Measurements from ENCODE around the gene AFAP1L1.

AFAP1L1 gene

DNA sequence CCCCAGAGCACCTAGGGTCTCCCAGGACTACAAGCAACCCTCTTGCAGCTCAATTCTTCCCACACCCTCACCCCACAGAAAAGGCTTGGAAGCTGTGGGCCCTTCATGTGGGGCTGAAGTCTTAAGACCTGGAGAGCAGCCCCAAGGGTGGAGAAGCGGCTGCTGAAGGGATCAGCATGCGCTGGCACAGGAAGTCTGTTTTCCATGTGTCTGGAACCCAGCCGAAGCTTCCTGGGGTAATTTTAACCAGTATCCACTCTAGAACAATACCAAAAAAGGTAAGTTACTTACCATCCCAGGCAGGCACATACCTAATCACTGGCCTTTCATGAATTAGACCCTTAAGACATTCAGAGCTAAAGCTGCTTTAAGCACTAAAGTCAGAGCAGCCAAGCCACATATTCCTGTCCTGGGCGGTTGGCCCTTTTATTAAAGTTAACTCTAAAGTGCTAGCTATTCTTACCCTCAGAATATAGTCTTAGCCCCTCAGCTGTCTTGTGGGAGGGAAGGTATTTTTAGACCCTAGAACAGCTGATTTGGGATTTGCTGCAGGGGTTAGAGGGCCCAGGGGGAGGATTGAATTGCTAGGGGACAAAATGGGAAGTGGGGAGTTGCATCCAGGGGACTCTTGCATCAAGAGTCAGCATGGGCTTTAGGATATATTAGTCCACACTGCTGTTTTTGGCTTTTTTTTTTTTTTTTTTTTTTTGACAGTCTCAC, 100.6 kb downstream of the AFAP1L1 start:
- DNase-seq (ENCODE audit: low read depth, low spot score): no peak

GRCh38 chr5:149372932-149373331, 101.3 kb downstream of the AFAP1L1 start:
- no peak for DNase-seq (ENCODE audit: low read depth, low spot score)

GRCh38 chr5:149374303-149374702, 102.6 kb downstream of the AFAP1L1 start:
- no peak for DNase-seq (ENCODE audit: low read depth, low spot score)

- DNase-seq (ENCODE audit: low read depth, low spot score): no peak
Measured at GRCh38 chr5:149374801-149375200, 103.1 kb downstream of the AFAP1L1 start.

GRCh38 chr5:149375434-149375833, 103.8 kb downstream of the AFAP1L1 start:
- DNase-seq (ENCODE audit: low read depth, low spot score): no peak

DNA sequence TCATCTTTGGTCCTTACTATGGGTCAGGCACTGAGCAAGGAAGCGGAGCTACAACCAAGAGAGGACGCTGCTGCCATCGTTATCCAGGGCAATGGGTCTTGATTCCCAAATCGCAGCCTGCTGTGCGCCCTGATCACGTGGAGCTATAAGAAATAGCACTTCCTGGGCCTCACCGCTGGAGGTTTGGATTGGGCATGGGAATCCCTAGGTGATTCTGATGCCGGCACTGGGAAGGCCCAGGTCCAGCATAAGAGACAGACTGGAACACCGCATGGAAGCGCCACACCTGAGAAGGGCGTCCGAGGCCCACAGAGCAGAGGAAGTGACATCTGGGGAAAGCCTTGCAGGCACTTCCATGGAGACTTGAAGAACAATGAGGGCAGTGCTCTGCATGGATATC, 104.4 kb downstream of the AFAP1L1 start:
- DNase-seq (ENCODE audit: low read depth, low spot score): no peak

DNA sequence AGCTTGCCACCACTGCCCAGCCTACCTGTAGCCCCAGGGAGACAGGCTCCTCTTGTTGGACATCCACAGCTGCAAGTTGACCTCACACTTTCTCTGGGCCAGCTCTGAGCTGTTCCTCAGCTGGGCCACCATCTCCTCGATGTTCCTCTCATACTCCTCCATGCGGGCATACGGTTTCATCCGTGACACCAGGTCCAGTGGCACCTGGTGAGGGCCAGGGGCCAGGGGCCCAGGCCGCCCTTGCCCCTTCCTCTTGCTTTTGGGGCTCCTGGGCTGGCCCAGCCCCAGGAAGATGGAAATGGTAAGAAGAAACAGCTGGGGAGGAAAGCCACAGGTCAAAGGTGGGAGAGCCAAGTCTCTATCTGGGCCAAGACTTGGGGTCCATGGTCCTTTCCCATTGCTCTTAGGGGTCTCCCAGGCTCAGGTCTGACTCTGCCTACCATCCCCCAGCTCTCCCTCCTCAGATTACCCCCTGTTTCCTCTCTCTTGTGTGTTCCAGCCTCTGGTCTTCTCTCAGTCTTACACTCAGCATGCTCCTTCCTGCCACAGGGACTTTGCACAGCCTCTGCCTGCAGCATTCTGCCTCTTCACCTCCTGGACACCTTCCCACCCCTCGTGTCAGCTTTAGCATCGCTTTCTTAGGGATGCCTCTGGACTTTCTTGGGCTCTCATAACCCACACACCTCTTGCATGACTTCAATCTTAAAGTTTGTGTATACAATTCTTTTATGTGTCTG, 105.2 kb downstream of the AFAP1L1 start:
- DNase-seq (ENCODE audit: low read depth, low spot score): no peak

DNA sequence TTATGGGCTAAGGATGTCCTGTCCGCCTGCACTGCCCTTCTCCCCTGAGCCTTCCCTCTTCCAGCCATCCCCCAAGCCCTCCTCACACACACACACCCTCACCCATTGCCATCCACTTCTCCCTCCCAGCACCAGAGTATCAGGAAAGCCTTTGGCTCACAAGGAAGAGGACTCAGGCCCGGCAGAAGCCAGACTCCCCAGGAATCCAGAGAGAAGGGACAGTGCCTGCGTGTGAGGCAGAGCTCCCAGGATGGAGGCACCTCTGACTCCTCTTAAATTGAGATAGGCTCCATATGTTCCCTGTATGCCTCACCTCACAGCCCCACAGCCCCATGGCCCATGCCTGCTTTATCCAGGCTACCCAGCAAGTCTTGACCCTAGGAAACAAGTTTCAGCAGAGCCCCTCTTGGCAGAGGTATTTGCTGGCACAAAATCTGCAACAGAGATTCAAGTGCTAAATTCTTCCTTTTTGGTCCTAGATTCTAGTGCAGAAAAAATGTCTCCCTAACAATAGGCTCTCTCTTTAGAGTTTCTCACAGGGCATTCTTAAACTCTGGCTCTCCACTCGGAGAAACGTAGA, 106.7 kb downstream of the AFAP1L1 start:
- DNase-seq (ENCODE audit: low read depth, low spot score): no peak

DNA sequence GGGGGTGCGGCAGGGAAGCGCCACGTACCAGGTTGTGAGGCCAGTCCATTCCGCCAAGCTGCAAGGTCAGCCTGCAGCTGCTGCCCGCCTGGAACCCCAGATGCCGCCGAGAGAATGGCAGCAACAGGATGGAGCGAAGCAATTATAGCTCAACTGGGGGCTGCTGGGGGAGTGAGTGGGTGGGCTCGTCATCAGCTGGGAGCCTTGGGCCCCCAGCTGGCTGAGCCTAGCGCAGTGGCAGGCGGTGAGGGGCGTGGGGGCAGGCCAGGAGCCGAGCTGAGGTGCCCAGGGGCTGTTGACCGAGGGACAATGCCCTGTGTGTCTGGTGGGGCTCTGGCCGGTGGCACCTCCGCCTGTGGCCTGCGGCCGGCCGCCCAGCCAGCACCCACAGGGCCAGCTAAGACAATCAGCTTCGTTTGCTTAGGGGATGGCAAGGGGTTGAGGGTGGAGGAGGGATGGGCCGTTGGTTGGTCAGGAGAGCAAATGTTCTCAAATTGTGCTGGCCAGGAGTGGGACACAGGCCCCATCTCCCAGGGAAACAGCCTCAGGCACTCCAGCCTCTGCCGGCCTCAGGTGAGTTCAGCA, 107.6 kb downstream of the AFAP1L1 start, which contains the start of gene IL17B:
Gene IL17B, minus strand, starts transcription at position 116 of the 585 bp plus-strand sequence. Its CDS starts 67 bp downstream, at position 49.
- DNase-seq (ENCODE audit: low read depth, low spot score): no peak

GRCh38 chr5:149379818-149380374, 108.2 kb downstream of the AFAP1L1 start:
- DNase-seq (ENCODE audit: low read depth, low spot score): no peak

DNA sequence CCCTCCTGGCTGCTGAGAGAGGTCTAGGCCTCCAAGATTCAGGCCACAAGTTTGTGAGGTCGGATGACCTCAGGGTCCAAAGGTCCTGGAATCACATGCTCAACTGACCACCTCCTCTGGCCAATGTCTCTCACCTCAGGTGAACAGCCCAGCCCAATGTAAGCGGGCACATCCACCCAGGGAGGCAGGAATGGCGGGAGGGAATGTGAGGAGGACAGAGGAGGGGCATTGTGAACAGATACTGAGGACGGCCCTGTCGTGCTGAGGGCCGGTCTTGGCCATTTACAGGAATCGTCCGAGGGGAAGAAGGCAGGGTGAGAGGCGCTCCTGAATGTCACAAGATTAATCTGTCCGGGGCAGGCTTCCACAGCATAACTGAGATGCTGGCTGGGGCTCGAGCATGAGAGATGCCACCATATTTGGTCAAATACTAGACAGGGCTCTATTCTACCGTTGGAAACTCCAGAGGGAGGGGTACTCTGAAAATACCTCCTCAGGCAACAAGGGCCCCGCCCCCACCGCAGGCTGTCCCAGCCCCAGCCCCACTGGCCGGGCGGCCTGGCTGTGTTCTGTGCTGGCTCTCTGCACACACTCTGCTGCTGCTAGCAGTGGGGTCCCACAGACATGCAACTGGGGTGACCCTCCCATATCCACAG, 108.9 kb downstream of the AFAP1L1 start:
- no peak for DNase-seq (ENCODE audit: low read depth, low spot score)

- no peak for DNase-seq (ENCODE audit: low read depth, low spot score)
Measured at GRCh38 chr5:149381261-149381985, 109.8 kb downstream of the AFAP1L1 start.

- DNase-seq (ENCODE audit: low read depth, low spot score): peak; percentile 61
Measured at GRCh38 chr5:149381986-149382338, 110.3 kb downstream of the AFAP1L1 start.

DNA sequence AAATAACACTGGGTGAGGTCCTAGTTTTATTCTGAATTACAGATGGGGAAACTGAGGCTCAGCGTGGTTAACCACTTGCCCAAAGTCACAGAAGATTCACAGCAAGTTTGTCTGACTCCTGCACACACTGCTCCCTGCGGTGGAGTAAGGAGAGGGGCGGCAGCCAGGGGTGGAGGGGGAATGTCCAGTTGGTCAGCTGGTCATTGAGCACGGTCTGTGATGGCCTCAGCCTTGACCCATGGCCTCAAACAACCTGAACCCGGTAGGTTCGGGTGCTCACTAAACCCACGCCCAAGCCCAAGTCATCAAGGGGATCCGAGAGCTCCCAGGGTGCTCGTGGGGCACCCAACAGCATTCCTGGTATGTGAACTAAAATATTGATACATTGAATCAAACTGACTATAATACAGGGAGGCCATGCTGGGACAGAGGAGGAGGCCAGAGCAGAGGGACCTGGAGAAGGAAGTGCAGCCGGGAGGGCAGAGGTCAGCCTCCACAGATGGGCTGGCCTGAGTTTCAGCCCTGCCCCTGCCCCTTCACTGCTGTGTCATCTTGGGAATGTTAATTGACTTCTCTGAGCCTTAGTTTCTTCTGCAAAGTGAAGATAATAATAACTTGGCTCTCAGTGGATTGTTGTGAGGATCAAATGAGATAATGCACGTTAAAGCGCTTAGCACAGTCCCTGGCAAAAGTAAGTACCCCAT, 111.0 kb downstream of the AFAP1L1 start:
- no peak for DNase-seq (ENCODE audit: low read depth, low spot score)

GRCh38 chr5:149383399-149383798, 111.7 kb downstream of the AFAP1L1 start:
- no peak for DNase-seq (ENCODE audit: low read depth, low spot score)

DNA sequence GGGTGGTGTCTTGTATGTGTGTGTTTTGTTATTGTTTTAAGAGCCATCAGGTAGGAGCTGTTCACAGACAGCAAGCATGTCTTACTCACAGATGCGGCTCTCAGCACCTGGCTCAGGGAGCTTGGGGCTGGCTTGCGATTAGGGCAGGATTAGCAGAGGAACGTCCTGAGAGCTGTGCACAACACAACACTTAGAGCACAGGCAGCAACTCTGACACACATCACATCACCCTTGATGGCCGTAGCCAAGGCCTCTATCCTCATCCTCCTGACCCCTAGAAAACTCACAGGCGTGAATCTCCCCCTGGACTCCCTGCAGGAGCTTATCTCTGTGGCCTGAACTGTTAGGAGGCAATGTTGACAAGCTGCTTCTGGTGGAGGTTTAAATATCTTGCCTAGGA, 114.5 kb downstream of the AFAP1L1 start:
- no peak for DNase-seq (ENCODE audit: low read depth, low spot score)

DNA sequence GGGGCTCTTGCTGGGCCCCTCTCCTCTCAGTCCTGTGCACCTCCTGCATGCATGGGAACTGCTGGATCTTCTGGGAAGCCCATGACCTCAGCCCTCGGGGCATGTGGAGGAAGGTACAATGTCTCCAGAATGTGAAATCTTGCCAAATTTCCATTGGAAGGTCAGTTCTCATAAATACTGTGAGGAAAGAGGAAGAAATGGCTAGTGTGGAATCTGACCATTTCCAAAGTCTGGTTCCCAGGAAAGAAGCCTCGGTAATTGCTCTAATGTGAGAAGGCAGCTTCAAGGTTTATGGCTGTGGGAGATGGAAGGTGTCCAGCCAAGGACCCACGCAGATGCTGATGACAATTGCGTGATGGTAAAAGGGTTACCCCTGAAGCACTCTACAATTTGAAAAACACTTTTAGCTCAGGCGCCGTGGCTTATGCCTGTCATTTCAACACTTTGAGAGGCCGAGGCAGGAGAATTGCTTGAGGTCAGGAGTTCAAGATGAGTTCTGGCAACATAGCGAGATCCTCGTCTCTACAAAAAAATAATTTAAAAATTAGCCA, 115.5 kb downstream of the AFAP1L1 start:
- no peak for DNase-seq (ENCODE audit: low read depth, low spot score)

- no peak for DNase-seq (ENCODE audit: low read depth, low spot score)
Measured at GRCh38 chr5:149387982-149388381, 116.3 kb downstream of the AFAP1L1 start.

- DNase-seq (ENCODE audit: low read depth, low spot score): no peak
Measured at GRCh38 chr5:149388498-149389190, 117.0 kb downstream of the AFAP1L1 start.
